Activated CD4-positive, CD25-positive, alpha-beta regulatory T cell treated with anti-CD3 and anti-CD28 coated beads, Interleukin-2, amount 50 U/mL, for 24 hours (primary cell): ENCODE measurements around the gene PDSS2.
"Not testable (repeated sequence)": the region's sequence is repeated elsewhere in the genome, so short reads cannot be mapped to it uniquely, and the experiment has no call there.

Experiments
- ATAC-seq, 2 donors: fragments of 150-1000 bp; cut with Tn5 transposase; one replicate each; pipeline ENCODE4 v1.10.0; 2021; ENCODE audit warnings: mild to moderate bottlenecking in 1 of 2, moderate library complexity in 1 of 2

Gene PDSS2

DNA sequence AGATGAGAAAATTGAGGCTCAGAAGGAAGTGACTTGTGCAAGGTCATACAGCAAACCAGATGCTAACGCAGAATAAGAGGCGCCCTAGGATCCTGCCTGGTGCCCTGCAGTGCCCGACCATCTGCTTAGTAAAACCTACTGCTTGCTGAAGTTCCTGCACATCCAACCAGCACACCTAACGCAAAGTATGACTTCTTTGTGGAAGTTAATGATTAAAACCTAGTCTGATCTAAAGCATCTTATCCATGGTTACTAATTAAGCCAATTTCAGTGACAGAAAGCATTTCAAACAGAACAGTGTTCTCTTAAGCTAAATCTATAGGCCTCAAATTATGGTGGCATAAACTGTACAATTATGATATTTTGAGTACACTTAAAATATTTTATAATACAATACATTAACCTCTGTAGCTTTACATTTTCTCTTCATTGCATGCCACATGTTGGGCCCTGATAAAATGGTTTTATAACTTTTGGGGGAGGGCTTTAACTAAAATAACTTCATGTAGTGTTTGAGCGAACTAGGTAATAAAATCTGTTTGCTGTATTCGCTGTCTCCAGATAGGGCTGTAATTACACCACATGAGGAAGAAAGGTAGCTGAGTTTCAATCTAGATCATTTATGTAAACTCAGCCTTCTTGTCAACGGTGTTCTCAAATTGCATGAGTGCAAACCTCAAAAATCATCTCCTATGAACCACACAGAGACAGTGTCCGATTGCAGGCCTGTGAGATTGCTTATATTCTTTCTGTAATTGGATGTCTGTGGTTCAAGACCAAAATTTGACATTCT is 306.5 kb downstream of the PDSS2 start:
- no peak for ATAC-seq

DNA sequence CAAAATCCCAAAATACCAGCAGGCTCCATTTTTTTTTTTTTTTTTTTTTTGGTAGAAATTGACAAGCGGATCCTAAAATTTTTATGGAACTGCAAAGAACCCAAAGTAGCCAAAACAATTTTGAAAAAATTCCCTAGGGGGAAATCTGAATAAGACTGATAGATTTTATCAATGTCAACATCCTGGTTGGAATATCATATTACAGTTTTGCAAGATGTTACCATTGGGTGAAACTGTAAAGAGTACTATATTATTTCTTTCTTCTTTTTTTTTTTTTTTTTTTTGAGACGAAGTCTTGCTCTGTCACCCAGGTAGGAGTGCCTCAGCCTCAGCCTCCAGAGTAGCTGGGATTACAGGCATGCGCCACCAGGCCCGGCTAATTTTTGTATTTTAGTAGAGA is 314.7 kb downstream of the PDSS2 start:
- ATAC-seq, result no peak

DNA sequence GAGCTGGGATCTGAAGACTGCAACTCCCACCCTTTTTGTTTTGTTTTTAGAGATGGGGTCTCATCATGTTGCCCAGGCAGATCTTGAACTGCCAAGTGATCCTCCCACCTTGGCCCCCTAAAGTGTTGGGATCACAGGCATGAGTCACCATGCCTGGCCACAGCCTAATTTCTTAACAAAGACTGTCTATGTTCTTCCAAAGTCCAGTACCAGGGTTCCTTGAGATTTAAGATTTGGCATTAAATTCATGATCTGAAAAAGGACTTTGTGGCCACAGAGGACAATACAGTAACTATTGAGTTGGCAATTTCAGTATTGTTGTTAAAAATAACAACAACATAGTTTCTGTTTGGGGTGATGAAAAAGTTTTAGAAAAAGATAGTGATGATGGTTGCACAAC is 315.4 kb downstream of the PDSS2 start:
- ATAC-seq, result no peak

DNA sequence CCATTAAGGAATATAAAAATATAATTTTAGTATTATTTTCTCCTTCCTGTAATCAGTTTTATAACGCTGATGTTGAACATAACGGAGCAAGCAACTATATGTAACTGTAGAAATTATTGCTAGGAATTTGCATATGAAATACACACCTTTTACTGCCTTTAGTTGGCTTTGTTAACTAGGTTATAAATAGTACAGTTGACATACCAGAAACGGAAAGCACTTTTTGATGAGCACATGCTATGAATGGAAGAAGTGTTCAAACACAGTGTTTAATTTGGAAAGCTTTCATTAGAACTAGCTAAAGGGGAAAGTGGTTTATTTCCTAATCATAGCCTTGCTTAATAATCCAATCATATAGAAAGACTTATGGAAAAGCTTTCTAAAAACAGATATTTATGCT is 318.8 kb downstream of the PDSS2 start:
- ATAC-seq, result no peak

DNA sequence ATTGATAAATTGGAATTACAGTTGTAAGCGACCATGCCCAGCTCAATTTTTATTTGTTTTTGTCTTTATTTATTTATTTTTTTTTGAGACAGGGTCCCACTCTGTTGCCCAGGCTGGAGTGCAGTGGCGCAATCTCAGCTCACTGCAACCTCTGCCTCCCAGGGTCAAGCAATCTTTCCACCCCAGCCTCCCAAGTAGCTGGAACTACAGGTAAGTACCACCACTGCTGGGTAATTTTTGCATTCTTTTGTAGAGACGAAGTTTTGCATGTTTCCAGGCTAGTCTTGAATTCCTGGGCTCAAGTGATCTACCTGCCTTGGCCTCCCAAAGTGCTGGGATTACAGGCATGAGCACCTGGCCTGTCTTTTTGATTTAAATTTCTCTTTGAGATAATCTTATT is 323.0 kb downstream of the PDSS2 start:
- ATAC-seq, result not testable (repeated sequence)

DNA sequence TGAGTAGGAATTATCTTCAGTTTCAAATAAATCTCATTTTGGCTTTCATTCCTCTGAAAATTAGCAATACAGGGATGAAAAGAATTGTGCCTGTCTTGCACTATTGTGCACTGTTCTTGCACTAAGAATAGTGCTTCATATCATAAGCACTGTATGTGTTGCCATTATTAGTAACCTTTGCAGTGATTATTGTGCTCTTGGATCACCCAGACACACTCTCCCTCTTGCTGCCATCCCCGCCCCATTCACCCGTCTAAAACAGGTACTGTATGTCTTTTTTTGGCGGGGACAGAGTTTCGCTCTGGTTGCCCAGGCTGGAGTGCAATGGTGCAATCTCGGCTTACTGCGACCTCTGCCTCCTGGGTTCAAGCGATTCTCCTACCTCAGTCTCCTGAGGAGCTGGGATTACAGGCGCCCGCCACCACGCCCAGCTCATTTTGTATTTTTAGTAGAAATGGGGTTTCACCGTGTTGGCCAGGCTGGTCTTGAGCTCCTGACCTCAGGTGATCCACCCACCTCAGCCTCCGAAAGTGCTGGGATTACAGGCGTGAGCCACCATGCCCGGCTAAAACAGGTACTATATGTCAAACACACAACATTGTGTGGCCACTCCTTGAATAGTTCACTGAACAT is 324.2 kb downstream of the PDSS2 start:
- not testable (repeated sequence) for ATAC-seq

DNA sequence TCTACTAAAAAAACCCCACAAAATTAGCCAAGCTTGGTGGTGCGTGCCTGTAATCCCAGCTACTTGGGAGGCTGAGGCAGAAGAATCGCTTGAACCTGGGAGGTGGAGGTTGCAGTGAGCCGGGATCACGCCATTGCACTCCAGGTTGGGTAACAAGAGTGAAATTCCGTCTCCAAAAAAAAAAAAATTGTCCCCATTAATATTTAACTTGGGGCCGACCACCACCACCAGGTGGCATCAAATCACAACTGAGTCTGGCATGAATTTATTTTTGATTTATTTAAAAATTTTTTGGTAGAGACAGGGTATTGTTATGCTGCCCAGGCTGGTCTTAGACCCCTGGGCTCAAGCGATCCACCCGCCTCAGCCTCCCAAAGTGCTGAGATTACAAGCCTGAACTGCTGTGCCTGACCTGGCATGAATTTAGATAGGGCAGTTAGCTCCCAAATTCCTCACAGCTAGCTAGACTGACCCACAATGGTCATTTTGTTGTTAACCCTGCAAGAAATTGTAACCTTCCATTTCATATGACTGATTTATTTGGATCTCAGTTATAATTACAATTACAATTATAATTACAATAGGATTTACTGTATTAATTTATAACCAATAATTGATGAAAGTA is 326.9 kb downstream of the PDSS2 start:
- ATAC-seq, result no peak

DNA sequence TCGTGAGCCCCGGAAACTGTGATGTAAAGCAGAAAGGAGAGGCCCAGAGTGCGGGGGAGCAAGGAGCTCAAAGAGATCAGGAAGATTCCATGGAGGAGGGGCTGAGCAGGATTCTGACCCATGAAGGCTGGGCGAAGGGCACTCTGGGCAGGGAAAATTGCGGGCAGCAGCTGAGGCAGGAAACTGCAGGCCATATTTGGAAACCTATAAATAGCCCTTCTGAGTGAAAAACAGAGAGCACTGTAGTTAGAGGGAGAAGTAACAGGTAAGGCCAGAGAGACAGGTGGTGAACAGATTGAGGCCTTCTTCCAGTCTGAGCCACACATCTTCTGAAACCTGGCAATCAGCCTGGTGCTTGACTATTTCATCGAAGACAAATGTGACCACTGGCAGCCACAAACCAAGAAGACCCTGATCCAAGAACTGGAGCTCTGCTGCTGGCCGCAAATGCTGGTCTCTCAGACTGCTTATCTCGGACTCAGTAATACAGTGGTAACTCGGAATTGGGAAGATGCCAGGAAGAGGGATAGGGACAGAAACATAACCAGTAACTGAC is 329.9 kb downstream of the PDSS2 start:
- ATAC-seq, result no peak

DNA sequence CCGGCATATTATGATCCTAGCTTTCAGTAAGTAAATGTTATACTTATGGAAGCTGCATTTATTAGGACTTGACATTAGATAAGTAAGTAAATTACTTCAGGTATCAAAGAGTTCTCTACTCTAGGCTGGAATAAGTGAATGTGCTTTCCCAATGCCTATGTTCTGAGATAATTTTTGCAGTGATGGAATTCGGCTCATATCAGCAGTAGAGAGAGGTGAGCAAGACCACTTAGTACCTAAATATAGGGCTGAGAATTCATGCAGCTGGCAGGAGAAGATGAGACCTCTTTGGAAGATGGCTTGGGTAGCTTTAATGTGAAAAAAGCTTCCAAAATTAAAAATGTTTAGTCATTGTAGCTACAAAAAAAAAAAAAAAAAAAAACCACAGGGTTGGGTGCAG is 330.8 kb downstream of the PDSS2 start:
- ATAC-seq, result no peak

DNA sequence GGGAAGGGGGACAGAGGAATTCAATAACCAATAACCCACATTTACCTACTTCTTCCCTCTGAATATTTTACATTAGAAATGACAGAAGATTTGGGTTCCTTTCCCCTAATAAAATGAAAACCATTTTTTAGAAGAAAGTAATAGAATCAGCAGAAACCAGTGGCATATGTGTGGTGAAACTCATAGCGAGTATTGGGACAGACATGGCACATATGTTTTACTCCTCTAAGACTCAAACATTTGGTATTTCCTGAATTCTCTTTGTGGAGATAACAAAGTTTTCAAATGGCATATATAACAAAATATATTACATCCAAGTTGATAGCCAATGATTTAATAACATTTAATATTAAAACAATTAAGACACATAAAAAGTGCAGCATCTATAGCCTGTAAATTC is 331.2 kb downstream of the PDSS2 start:
- no peak for ATAC-seq

DNA sequence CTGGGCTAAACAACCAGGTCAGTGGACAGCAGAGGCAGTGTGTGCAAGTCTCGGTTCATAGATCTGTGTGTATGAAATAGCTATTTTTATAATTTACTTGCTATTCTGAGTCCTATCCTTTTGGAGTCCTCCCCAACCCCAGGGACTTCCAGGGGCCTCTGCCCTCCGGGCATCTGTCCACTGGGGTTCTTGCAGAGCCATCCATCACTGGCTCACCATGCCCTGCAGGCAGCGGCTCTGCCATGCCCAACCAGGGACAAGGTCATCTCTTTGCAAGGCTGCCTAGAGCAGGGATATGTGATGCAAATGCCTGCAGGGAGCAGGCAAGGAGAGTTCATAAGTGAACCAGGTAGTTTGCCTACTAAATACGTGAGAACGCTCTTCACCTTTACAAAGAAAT is 333.6 kb downstream of the PDSS2 start:
- no peak for ATAC-seq

DNA sequence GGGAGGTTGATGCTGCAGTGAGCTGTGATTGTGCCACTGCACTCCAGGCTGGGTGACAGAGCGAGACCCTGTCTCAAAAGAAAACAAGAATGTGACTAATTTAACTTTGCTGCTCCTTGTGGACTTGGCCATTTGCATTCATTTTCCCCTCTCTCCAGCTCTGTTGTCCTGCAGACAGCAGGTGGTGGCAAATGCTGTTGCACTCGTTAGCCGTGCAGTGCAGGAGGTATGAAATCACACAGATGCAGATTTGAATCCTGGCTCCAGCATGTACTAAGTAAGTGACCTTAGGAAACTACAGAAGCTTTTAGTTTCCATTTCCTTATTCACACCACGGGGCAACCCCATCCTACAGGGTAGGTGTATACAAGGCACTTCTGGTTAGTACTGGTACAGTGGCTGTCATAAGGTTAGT is 334.4 kb downstream of the PDSS2 start:
- ATAC-seq, result peak in 1 of 2 donors; percentile 21

DNA sequence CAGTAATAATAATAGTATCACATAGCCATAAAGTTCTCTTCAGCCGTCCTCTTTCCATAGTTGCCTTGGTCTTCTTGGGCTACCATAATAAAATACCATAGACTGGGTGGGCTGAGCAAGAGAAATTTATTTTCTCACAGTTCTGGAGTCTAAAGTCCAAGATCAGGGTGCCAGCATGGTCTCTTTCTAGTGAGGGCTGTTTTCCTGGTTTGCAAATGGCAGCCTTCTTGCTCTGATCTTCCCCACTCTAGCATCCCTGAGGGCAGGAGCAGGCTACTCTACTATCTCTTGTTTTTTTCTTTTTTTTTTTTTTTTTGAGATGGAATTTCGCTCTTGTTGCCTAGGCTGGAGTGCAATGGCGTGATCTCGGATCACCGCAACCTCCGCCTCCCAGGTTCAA is 335.9 kb downstream of the PDSS2 start:
- ATAC-seq, result no peak

DNA sequence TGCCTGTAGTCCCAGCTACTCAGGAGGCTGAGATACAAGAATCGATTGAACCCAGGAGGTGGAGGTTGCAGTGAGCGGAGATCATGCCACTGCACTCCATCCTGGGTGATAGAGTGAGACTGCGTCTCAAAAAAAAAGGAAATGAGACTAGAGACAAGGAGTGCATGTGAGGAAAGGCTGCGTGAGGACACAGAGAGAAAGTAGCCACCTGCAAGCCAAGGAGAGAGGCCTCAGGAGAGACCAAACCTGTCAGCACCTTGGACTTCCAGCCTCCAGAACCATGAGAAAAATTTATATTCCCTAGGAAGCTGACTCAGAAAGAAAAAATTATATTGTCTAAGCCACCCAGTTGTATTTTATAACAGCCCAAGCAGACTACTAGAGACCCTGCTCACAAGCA is 336.6 kb downstream of the PDSS2 start:
- ATAC-seq, result no peak

DNA sequence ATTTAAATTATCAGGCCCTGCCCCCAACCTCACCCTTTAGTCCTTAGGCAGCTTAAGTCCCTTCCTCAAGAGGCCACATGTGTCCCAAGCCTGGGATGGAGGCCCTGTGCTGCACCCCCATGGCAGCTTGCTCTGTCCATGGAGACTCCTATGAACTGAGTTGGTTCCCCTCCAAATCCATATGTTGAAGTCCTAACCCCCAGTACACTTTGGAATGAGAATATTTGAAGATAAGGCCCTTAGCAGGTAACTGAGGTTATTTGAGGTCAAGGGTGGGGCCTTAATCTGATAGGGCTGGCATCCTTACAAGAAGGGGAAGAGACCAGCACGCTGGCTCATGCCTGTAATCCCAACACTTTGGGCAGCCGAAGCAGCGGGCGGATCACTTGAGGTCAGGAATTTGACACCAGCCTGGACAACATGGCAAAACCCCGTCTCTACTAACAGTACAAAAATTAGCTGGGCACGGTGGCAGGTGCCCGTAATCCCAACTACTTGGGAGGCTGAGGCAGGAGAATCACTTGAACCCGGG is 337.3 kb downstream of the PDSS2 start:
- no peak for ATAC-seq

DNA sequence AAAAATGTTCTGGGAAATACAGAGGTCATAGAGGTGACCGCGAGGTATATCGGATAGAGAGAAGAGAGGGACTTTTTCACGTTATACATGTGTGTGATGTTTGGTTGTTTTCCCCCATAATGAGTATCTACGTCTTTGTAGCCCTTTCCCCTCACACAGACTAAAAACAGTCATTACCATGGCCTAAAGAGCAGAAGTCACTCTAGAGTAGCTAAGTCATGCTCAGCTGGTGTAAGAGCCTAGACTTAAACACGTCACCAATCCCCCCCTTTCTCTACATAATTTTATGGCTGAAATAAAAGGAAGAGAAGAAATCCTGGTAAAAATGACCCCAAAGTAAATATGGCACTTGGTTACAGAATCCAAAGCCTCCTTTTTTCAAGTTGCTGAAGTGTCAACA is 338.1 kb downstream of the PDSS2 start:
- no peak for ATAC-seq

DNA sequence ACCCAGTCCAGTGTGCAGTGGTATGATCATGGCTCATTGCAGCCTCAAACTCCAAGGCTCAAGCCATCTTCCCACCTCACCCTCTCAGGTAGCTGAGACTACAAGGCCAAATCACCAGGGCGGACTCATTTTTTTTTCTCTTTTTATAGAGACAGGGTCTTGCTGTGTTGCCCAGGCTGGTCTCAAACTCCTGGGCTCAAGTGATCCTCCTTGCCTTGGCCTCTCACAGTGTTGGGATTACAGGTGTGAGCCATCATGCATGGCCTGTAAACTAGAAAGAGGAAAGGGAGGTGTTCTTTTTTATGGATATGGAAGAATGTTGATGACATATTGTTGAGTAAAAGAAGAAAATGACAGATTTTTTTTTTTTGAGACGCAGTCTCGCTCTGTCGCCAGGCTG is 339.0 kb downstream of the PDSS2 start:
- no peak for ATAC-seq

DNA sequence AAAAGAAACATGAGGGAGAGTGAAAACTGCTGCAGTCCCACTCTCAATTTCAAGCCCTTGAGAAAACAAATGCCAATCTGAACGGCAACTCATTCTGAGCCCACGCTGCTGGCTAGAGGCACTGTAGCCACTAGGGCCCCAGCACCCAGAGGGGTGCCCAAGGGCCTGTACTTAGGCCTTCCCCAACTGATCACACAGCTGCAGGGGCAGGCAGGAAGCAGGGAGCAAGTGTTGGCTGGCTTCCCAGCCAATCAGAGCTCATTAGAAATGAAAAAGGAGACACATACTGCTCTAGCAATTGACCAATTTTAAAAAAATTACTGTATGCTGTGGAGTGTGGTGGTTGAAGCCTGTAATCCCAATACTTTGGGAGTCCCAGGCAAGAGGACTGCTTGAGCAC is 340.4 kb downstream of the PDSS2 start:
- ATAC-seq, result no peak

DNA sequence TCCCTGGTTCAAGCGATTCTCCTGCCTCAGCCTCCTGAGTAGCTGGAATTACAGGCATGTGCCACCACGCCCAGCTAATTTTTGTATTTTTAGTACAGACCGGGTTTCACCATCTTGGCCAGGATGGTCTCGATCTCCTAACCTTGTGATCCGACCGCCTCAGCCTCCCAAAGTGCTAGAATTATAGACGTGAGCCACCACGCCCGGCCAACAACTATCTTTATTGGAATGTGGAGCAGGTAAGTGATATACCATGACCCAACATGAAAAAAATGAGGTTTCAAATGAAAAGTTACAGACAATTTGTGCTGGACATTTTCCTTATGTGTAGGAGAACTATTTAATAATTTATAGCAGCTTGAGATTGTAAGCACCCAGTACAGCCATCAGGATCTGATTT is 340.8 kb downstream of the PDSS2 start:
- not testable (repeated sequence) for ATAC-seq

DNA sequence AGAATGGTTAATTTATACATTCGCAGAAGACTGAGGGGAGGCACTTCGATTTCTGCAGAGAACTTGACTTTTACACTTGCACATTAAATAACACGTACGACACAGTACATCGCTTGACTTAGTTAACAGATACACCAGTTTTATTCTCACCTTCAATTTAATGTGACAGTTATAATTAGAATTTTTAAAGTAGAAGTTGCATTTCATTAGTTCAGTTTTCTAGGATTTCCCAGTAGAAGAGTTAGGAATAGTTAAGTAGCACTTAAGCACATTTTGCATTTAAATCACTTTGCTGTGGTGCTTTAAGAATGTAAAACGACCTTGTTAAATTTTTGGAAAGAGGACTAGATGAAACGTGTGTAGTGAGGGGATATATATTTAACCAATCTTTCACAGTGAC is 342.4 kb downstream of the PDSS2 start:
- no peak for ATAC-seq

DNA sequence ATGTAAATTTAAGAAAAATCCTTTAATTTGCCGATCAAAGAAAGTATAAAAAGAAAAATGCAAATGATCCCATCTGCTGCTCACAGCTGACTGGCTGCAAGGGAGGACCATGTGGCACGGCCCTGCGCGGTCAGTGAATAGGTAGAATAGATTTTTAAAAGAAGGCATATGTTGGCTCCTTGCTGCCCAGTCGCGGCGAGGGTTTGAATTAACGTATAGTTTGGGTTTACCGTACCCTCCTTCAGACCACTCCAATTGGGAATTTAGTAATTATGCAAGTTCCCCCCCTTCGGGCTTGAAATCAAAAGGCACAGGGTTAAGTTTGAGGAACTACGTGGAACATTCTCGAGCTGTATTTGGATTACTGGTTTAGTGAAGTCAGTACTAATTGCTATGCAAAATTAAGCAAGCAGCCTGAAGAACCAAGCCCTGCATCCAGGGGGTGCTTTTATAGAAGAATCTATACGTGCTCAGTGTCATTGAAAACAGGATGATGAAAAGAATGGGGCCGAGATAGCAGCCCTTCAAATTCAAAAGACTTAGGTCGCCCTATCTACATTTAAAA is 343.0 kb downstream of the PDSS2 start:
- ATAC-seq, result peak in 1 of 2 donors; percentile 21

DNA sequence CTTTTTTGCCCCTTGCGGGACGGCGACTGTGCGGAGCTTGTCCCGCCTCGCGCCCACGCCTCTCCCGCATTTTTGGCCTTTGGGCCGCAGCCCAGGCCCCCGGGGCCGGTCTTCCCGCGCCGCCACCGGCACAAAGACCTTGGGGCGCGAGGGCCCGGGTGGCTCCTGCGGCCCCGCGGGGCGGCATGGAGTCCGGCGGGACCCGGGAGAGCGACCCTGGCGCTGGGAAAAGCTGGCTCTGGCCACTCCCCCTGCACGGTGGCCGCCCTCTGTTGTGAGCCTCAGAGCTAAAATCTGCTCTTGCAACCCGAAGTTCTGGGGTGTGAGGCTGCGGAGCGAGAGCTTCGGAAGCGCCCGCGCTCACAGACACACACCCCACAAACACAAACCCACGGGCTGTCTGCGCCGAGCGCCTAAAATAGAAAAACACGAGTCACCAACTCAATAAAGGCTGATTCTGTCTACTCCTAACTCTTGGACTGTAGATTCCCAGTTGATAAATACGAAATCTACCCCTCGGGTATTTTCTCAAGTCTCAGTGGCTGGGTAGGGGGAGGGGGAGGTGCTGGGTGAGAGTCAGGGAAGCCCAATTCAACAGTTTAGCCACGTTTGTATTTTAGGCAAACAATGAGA is 343.6 kb downstream of the PDSS2 start:
- no peak for ATAC-seq
